Lower leg skin (tissue), 3 donors: Measurements from ENCODE around the gene PPEF2.

Source experiments
- CTCF ChIP-seq, 3 donors: fragments of 450-650 bp; IDR thresholded peaks; one replicate each; pipeline ENCODE4 v1.5.1; 2016; ENCODE audit warnings: antibody characterized with exemption in 3 of 3, mild to moderate bottlenecking in 3 of 3, moderate library complexity in 2 of 3
- POLR2A ChIP-seq, 2 donors: fragments of 450-650 bp; IDR thresholded peaks; one replicate each; pipeline ENCODE4 v1.6.1; 2016 to 2017; ENCODE audit warnings: antibody characterized with exemption in 2 of 2, mild to moderate bottlenecking in 1 of 2, moderate library complexity in 1 of 2

- TF ChIP-seq CTCF (IDR thresholded peaks at IDR 0.05) (no peak), POLR2A (IDR thresholded peaks at IDR 0.05) (no peak)
Observed at GRCh38 chr4:75904076-75904475, 1.8 kb upstream of the PPEF2 start.
